GM15510 (cell line): ENCODE results near the gene TMA7B.

Experiments
- POLR2A ChIP-seq: IDR thresholded peaks from 3 replicates; pipeline ENCODE4 v1.6.1; 2011; ENCODE audit warnings: borderline replicate concordance; ENCODE audit not compliant: insufficient read length; ENCODE audit errors: extremely low read depth

Gene TMA7B

DNA sequence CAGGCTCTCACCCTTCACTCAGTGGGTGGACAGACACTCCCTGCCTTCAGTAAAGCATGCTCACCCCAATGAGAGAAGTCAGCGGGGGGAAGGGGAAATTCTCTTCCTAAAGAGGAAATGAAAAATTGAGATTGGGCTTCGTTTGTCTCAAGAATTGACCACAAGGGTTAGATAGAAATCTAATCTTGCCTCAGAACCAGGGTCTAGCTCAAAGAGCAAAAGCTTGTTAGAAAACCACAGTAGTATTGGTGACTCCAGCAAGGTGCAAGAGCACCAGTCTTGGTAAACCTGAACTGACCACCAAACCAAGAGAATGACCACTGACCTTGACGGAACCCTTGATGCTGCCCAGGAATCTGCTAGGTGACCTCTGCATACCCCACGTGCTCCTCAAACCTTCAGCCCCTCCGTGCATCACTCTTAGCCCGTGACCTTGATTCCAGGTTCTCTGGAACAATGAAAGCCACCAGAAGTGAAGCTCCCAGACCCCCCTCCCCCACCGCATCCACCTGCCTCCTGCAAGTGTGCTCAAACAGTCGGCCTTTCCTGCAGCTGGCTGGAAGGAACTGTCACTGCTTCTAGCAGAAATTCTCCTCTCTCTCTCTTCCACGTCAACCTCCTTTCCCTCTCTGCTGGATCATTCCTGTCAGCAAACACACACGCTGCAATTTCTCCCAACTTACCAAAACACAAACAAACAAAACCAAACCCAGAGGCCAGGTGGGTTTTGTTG lies 3.1 kb upstream of the TMA7B start:
- no peak for TF ChIP-seq POLR2A

- no peak for TF ChIP-seq POLR2A
Measured at GRCh38 chr22:39958009-39958711, 2.0 kb upstream of the TMA7B start.

- no peak for TF ChIP-seq POLR2A
Measured at GRCh38 chr22:39958949-39959639, 1.1 kb upstream of the TMA7B start.

GRCh38 chr22:39960791-39961746 lies 872 bp downstream of the TMA7B start:
- no peak for TF ChIP-seq POLR2A

DNA sequence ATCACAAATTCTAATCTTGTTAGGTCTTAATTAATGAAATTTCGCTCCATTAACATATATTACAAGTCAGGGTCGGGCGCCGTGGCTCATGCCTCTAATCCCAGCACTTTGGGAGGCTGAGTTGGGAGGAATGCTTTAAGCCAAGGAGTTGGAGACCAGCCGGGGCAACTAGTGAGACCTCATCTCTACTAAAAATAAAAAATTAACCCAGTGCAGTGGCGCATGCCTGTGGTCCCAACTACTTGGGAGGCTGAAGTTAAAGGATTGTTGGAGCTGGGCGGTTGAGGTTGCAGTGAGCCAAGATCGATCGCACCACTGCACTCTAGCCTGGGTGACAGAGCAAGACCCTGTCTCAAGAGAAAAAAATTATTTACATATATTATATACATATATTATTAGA lies 1.9 kb downstream of the TMA7B start:
- TF ChIP-seq POLR2A, result no peak

DNA sequence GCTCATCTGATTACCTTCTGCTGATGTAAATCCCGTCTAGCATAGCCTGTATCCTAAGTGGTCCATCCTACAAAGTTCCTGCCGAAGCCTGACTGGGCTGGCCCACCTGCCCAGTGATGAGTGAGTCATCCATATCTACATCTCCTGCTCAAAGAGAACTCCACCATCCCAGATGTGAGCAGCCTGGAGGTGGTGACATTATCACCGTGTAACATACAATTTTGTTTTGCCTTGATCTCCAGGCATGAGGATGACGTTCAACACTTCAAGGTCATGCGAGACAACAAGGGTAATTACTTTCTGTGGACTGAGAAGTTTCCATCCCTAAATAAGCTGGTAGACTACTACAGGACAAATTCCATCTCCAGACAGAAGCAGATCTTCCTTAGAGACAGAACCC lies 5.6 kb downstream of the TMA7B start:
- no peak for TF ChIP-seq POLR2A

DNA sequence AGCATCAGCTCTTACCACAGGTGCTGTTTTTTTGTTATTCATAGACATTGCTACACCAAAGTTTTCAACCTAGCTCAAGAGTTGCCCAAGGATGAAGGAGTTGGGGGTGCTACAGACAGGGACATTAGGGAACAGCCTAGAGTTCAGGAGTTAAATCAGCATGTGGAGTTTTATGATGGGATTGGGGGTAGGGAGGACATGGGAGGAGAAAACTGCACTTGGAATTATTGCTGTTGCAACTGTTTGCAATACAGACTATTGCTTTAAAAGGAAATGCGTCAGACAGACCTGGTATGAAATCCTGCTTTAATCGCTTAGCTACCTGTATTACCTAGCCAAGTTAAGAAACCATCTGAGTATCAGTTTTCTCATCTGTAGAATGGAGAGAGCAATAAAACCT lies 6.3 kb downstream of the TMA7B start:
- no peak for TF ChIP-seq POLR2A

DNA sequence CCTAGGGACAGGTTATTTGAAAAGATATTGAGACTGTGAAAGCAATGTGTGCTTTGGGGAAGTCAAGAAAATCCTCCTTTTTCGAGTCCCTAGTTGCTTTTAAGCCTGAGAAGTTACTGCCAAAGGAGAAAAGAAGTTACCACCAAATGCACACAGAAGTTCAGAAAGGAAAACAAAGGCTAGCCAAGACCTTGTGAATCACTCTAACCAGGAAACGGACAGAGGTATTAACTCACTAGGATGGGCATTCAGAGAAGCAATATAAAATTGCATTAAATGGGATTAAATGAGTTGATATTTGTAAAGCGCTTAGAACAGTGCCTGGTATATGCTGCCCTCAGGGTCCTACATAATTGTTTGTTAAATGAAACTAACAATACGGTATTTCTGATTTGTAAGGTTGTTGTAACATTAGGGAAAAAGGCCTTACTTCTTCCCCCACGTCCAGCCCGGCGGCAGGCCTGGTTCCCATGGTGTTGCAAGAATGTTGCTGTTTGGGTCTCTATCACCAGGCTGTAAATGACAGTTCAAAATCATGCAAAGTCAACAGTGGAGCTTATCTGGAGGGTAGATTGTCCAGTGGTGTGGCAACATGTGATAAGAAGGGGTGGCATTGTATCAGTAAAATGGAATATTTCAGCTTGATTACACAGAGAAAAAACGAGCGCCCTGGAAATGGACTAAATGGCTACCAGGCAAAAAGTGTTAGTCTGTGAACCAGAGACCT lies 7.1 kb downstream of the TMA7B start:
- no peak for TF ChIP-seq POLR2A

DNA sequence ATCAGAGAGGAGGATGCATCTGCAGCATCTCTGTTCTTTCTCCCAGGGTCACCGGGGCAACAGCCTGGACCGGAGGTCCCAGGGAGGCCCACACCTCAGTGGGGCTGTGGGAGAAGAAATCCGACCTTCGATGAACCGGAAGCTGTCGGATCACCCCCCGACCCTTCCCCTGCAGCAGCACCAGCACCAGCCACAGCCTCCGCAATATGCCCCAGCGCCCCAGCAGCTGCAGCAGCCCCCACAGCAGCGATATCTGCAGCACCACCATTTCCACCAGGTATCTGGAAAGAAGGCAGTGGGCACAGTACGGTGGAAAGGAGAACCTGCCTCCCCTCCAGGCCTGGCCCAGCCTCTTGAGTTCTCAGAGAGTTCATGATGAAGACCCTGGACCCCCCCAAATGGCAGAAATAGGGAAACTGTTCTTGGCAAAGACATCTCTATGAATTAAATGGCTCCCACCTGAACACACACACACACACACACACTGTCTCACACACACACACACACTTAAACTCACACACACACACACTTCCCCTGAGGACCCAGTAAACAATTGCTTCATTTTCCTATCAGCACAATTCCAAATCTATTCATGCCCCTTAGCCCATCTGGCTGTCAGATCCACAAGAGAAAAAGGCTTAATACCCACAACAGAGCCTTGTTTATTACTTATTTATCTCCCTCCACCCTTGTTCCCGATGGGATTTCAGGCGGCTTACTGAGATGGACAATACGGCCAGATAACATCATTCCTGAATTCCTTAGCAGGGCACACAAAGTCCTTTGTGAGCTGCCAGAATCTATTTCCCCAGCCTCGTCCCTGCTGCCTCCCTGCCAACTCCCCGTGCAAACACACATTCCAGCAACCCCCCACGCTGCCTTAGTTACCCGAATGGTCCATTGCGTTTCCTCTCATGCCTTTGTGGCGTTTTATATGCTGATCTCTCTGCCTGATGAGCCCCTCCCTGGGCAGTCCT lies 8.1 kb downstream of the TMA7B start:
- TF ChIP-seq POLR2A, result no peak

DNA sequence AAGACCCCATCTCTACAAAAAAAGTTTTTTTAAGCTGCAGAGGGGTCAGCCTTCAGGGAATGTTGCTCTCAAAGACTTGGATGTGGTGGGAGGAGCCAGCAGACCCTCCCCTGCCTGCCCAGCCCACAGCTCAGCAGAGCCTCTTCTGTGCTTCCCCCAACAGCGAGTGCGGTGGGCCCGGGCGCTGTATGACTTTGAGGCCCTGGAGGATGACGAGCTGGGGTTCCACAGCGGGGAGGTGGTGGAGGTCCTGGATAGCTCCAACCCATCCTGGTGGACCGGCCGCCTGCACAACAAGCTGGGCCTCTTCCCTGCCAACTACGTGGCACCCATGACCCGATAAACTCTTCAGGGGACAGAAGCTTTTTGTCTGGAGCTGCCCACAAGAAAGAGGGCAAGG lies 10.5 kb downstream of the TMA7B start:
- no peak for TF ChIP-seq POLR2A

- TF ChIP-seq POLR2A, result no peak
Measured at GRCh38 chr22:39972641-39973040, 12.4 kb downstream of the TMA7B start.

GRCh38 chr22:39973656-39974055 lies 13.5 kb downstream of the TMA7B start:
- no peak for TF ChIP-seq POLR2A

GRCh38 chr22:39974065-39974464 lies 13.9 kb downstream of the TMA7B start:
- no peak for TF ChIP-seq POLR2A

DNA sequence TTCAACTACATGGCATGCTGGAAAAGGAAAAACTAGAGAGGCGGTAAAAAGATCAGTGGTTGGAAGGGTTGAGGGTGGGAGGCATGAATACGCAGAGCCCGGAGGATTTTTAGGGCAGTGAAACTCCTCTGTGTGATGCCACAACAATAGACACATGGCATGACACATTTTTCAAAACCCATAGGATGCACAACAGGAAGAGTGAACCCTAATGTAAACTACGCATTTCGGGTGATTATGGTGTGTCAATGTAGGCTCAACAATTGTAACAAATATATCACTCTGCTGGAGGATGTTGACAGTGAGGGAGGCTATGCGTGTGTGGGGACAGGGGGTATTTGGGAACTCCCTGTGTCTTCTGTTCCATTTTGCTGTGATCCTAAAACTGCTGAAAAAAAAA lies 18.9 kb downstream of the TMA7B start:
- TF ChIP-seq POLR2A, result no peak

GRCh38 chr22:39979458-39979857 lies 19.3 kb downstream of the TMA7B start:
- no peak for TF ChIP-seq POLR2A
